Measurements from ENCODE around the gene IGF2R.
"Not testable (repeated sequence)": the region's sequence is repeated elsewhere in the genome, so short reads cannot be mapped to it uniquely, and the experiment has no call there.

The IGF2R gene

GRCh38 chr6:160128125-160128683 is 159.3 kb downstream of the IGF2R start:
- DNase-seq = no peak

- DNase-seq = no peak
Measured at GRCh38 chr6:160128879-160129516, 160.1 kb downstream of the IGF2R start.

GRCh38 chr6:160129881-160130615 is 161.2 kb downstream of the IGF2R start:
- DNase-seq = no peak

- no peak for DNase-seq
Measured at GRCh38 chr6:160130729-160131484, 162.0 kb downstream of the IGF2R start.

- no peak for DNase-seq
Measured at GRCh38 chr6:160131636-160132296, 162.9 kb downstream of the IGF2R start.

- DNase-seq = no peak
Measured at GRCh38 chr6:160132297-160132637, 163.4 kb downstream of the IGF2R start.

GRCh38 chr6:160132776-160133338 is 164.0 kb downstream of the IGF2R start:
- DNase-seq = no peak

GRCh38 chr6:160133441-160134336 is 164.8 kb downstream of the IGF2R start:
- DNase-seq = no peak

- DNase-seq = not testable (repeated sequence)
Measured at GRCh38 chr6:160134337-160134751, 165.5 kb downstream of the IGF2R start.

- no peak for DNase-seq
Measured at GRCh38 chr6:160134779-160135547, 166.1 kb downstream of the IGF2R start.

GRCh38 chr6:160135907-160136655 is 167.2 kb downstream of the IGF2R start:
- DNase-seq = no peak

GRCh38 chr6:160137130-160137988 is 168.5 kb downstream of the IGF2R start:
- no peak for DNase-seq

GRCh38 chr6:160137989-160138835 is 169.3 kb downstream of the IGF2R start:
- peak; percentile 89 for DNase-seq

GRCh38 chr6:160138839-160139419 is 170.0 kb downstream of the IGF2R start:
- no peak for DNase-seq

- no peak for DNase-seq
Measured at GRCh38 chr6:160139420-160139851, 170.6 kb downstream of the IGF2R start.

GRCh38 chr6:160140493-160140892 is 171.6 kb downstream of the IGF2R start:
- DNase-seq = not testable (repeated sequence)

GRCh38 chr6:160141001-160141726 is 172.3 kb downstream of the IGF2R start:
- DNase-seq = no peak

Data from OCI-M1 (cell line).